ENCODE results near the gene CCDC88B. TPM values are rescaled to one million over a fixed set of nuclear protein-coding genes. Genes with fewer than 3 reads are reported as not detected.
A peak's percentile ranks its signal among the peaks of the same experiment; 100 is the strongest.
"Not testable (repeated sequence)": the region's sequence is repeated elsewhere in the genome, so short reads cannot be mapped to it uniquely, and the experiment has no call there.

The CCDC88B gene
- total and polyA plus RNA-seq, 2 experiments from 2014 or later = 6.8 to 12.1 TPM

DNA sequence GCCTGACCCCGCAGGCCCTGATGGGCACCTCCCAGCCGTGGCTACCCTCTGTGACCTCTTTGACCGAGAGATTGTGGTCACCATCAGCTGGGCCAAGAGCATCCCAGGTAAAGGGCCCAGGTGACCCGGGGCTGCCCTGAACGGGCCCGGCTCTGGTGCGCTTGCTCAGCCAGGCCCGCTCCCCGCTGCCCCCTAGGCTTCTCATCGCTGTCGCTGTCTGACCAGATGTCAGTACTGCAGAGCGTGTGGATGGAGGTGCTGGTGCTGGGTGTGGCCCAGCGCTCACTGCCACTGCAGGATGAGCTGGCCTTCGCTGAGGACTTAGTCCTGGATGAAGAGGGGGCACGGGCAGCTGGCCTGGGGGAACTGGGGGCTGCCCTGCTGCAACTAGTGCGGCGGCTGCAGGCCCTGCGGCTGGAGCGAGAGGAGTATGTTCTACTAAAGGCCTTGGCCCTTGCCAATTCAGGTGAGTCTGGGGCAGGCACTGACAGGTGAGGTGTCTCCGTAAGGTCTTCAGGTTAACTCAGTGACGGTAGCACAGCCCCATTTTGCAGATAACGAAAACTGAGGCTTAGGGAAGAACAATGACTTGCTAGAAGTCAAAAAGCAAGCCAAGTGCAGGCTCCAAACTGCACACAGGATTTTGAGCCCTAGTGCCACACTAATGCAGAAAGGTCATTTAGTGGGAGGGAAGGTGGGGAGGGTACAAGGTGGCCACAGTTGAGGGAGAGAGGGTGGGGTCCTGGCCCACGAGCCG, 25.0 kb upstream of the CCDC88B start:
- Histone ChIP-seq H3K4me3 (no peak overlapping the region), H3F3A (replicated peaks; ENCODE audit: low read depth) (peaks cover 19% of the 10 kb centered on the region; the same call in 1 of the 2 replicates), H3K9me2 (ENCODE audit: insufficient read depth) (no peaks in the 10 kb centered on the region), H3K36me3 (ENCODE audit: insufficient read depth) (no peaks in the 10 kb centered on the region; the same call in 1 of the 2 replicates), H3K79me2 (replicated peaks; ENCODE audit: insufficient read depth) (peaks cover 27% of the 10 kb centered on the region), H3K27me3 (ENCODE audit: insufficient read depth) (no peaks in the 10 kb centered on the region), H2AFZ (no peak overlapping the region), H3K4me1 (ENCODE audit: insufficient read depth) (peaks cover 12% of the 10 kb centered on the region), H3K4me2 (no peak overlapping the region), H4K20me1 (replicated peaks; ENCODE audit: insufficient read depth) (no peaks in the 10 kb centered on the region; the same call in 1 of the 2 replicates), H3K27ac (ENCODE audit: low read depth) (no peak overlapping the region)
- peak overlapping the region; percentile 49 for H3K4me3 Mint-ChIP-seq
- no peak for TF ChIP-seq STAT1 (IDR thresholded peaks at IDR 0.05; ENCODE audit: unreplicated experiment)
- no peak for TF ChIP-seq ZNF114 (CRISPR knock-in tag; IDR thresholded peaks at IDR 0.05)
- TF ChIP-seq, protein P1, sequence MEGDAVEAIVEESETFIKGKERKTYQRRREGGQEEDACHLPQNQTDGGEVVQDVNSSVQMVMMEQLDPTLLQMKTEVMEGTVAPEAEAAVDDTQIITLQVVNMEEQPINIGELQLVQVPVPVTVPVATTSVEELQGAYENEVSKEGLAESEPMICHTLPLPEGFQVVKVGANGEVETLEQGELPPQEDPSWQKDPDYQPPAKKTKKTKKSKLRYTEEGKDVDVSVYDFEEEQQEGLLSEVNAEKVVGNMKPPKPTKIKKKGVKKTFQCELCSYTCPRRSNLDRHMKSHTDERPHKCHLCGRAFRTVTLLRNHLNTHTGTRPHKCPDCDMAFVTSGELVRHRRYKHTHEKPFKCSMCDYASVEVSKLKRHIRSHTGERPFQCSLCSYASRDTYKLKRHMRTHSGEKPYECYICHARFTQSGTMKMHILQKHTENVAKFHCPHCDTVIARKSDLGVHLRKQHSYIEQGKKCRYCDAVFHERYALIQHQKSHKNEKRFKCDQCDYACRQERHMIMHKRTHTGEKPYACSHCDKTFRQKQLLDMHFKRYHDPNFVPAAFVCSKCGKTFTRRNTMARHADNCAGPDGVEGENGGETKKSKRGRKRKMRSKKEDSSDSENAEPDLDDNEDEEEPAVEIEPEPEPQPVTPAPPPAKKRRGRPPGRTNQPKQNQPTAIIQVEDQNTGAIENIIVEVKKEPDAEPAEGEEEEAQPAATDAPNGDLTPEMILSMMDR (conservative IDR thresholded peaks at IDR 0.05; ENCODE audit: low read depth in 2 of 2) = peak in 1 of 2 experiments; percentile 39; a peak in 2 of 4 replicates
- no peaks in the 10 kb centered on the region; the same call in 1 of the 3 replicates for H3K9me3 Mint-ChIP-seq
- 0 out of 2 replicates have a peak overlapping the region, but pooled peaks have one; percentile 26 for H3K27ac Mint-ChIP-seq
- H3K27me3 Mint-ChIP-seq (ENCODE audit: insufficient read depth, low read depth, poor library complexity) = peaks cover 30% of the 10 kb centered on the region
- DNase-seq (ENCODE audit: low spot score) = no peak
- no peak for ATAC-seq
- peaks cover 34% of the 10 kb centered on the region for H3K36me3 Mint-ChIP-seq (ENCODE audit: low read depth)
- H3K4me1 Mint-ChIP-seq = peaks cover 14% of the 10 kb centered on the region

DNA sequence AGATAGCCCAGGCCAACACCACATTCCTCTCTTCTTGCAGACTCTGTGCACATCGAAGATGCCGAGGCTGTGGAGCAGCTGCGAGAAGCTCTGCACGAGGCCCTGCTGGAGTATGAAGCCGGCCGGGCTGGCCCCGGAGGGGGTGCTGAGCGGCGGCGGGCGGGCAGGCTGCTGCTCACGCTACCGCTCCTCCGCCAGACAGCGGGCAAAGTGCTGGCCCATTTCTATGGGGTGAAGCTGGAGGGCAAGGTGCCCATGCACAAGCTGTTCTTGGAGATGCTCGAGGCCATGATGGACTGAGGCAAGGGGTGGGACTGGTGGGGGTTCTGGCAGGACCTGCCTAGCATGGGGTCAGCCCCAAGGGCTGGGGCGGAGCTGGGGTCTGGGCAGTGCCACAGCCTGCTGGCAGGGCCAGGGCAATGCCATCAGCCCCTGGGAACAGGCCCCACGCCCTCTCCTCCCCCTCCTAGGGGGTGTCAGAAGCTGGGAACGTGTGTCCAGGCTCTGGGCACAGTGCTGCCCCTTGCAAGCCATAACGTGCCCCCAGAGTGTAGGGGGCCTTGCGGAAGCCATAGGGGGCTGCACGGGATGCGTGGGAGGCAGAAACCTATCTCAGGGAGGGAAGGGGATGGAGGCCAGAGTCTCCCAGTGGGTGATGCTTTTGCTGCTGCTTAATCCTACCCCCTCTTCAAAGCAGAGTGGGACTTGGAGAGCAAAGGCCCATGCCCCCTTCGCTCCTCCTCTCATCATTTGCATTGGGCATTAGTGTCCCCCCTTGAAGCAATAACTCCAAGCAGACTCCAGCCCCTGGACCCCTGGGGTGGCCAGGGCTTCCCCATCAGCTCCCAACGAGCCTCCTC, 24.1 kb upstream of the CCDC88B start:
- Mint-ChIP-seq H3K27ac (peak overlapping the region; percentile 100), H3K27me3 (ENCODE audit: insufficient read depth, low read depth, poor library complexity) (peaks cover 33% of the 10 kb centered on the region), H3K4me3 (peak overlapping the region; percentile 98), H3K4me1 (peaks cover 15% of the 10 kb centered on the region), H3K36me3 (ENCODE audit: low read depth) (peaks cover 44% of the 10 kb centered on the region)
- not testable (repeated sequence) for H3K27me3 ChIP-seq (ENCODE audit: insufficient read depth); H3K9me2 ChIP-seq (ENCODE audit: insufficient read depth); H3K9me3 Mint-ChIP-seq; H2AFZ ChIP-seq; H4K20me1 ChIP-seq (replicated peaks; ENCODE audit: insufficient read depth); ATAC-seq; DNase-seq (ENCODE audit: low spot score); H3K36me3 ChIP-seq (ENCODE audit: insufficient read depth)
- Histone ChIP-seq H3K4me1 (ENCODE audit: insufficient read depth) (peaks cover 12% of the 10 kb centered on the region), H3K27ac (ENCODE audit: low read depth) (peak overlapping the region; percentile 93), H3K4me2 (peak overlapping the region; percentile 74), H3K4me3 (peak overlapping the region; percentile 82), H3K79me2 (replicated peaks; ENCODE audit: insufficient read depth) (peaks cover 22% of the 10 kb centered on the region), H3F3A (replicated peaks; ENCODE audit: low read depth) (peaks cover 17% of the 10 kb centered on the region; the same call in 1 of the 2 replicates)

DNA sequence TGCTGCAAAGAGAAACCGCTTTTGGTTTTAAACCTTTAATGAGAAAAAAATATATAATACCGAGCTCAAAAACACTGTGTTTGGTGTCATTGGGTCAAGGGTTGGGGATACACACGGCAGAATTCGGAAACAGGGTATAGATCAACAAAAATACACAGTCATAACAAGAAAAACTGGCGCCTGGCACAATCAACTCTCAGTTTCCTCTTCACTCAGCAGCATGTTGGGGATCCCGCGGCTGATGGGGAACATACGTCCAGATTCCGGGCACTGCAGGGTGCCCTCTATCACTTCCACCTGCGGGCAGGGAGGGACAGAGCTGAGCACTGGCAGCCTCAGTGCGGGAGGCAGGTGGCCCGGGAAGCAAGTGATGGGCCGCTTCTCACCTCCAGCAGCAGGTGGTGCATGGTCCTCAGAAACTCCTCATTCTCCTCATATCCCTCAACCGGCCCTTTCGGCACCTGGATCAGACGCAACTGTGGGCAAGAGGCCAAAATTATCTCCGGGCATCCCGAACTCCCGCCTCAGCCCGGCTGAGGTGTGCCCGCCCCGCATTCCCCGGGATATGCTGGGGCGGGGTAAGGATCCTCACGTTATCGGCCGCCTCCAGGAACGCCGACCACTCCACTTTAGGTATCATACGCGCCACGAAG, 23.2 kb upstream of the CCDC88B start:
- Histone ChIP-seq H4K20me1 (replicated peaks; ENCODE audit: insufficient read depth) (no peaks in the 10 kb centered on the region; the same call in 1 of the 2 replicates), H3K27me3 (ENCODE audit: insufficient read depth) (no peaks in the 10 kb centered on the region), H3K9me2 (ENCODE audit: insufficient read depth) (no peaks in the 10 kb centered on the region), H3K4me2 (peak overlapping the region; percentile 74), H3K4me1 (ENCODE audit: insufficient read depth) (peaks cover 12% of the 10 kb centered on the region), H2AFZ (0 out of 2 replicates have a peak overlapping the region, but pooled peaks have one; percentile 4), H3K36me3 (ENCODE audit: insufficient read depth) (peaks cover 3% of the 10 kb centered on the region; the same call in 1 of the 2 replicates), H3K27ac (ENCODE audit: low read depth) (peak overlapping the region; percentile 93), H3K79me2 (replicated peaks; ENCODE audit: insufficient read depth) (peaks cover 19% of the 10 kb centered on the region), H3F3A (replicated peaks; ENCODE audit: low read depth) (peaks cover 17% of the 10 kb centered on the region; the same call in 1 of the 2 replicates), H3K4me3 (peak overlapping the region; percentile 82)
- Mint-ChIP-seq H3K36me3 (ENCODE audit: low read depth) (peaks cover 53% of the 10 kb centered on the region), H3K4me1 (peaks cover 17% of the 10 kb centered on the region), H3K9me3 (no peaks in the 10 kb centered on the region; the same call in 1 of the 3 replicates), H3K27ac (peak overlapping the region; percentile 100), H3K4me3 (peak overlapping the region; percentile 98), H3K27me3 (ENCODE audit: insufficient read depth, low read depth, poor library complexity) (peaks cover 34% of the 10 kb centered on the region)
- ATAC-seq (peak; percentile 27), DNase-seq (ENCODE audit: low spot score) (peak; percentile 76)
- TF ChIP-seq EZH2 (IDR thresholded peaks at IDR 0.05; ENCODE audit: low read depth, unreplicated experiment) (no peak), POLR2AphosphoS5 (IDR thresholded peaks at IDR 0.05; ENCODE audit: low read depth) (no peak), STAT1 (IDR thresholded peaks at IDR 0.05; ENCODE audit: unreplicated experiment) (no peak)
- TF ChIP-seq, protein P1 (conservative IDR thresholded peaks at IDR 0.05; ENCODE audit: low read depth in 2 of 2) = peak; percentile 18 to 28; a peak in 3 of 4 replicates
- TF ChIP-seq, protein P2, sequence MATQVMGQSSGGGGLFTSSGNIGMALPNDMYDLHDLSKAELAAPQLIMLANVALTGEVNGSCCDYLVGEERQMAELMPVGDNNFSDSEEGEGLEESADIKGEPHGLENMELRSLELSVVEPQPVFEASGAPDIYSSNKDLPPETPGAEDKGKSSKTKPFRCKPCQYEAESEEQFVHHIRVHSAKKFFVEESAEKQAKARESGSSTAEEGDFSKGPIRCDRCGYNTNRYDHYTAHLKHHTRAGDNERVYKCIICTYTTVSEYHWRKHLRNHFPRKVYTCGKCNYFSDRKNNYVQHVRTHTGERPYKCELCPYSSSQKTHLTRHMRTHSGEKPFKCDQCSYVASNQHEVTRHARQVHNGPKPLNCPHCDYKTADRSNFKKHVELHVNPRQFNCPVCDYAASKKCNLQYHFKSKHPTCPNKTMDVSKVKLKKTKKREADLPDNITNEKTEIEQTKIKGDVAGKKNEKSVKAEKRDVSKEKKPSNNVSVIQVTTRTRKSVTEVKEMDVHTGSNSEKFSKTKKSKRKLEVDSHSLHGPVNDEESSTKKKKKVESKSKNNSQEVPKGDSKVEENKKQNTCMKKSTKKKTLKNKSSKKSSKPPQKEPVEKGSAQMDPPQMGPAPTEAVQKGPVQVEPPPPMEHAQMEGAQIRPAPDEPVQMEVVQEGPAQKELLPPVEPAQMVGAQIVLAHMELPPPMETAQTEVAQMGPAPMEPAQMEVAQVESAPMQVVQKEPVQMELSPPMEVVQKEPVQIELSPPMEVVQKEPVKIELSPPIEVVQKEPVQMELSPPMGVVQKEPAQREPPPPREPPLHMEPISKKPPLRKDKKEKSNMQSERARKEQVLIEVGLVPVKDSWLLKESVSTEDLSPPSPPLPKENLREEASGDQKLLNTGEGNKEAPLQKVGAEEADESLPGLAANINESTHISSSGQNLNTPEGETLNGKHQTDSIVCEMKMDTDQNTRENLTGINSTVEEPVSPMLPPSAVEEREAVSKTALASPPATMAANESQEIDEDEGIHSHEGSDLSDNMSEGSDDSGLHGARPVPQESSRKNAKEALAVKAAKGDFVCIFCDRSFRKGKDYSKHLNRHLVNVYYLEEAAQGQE (IDR thresholded peaks at IDR 0.05; ENCODE audit: unreplicated experiment) = no peak
